ENCODE results near the gene ZFP91. TPM values are rescaled to one million over a fixed set of nuclear protein-coding genes. Genes with fewer than 3 reads are reported as not detected.

The ZFP91 gene
- total RNA-seq, 1 experiment from 2014 or later, result 86.2 TPM

DNA sequence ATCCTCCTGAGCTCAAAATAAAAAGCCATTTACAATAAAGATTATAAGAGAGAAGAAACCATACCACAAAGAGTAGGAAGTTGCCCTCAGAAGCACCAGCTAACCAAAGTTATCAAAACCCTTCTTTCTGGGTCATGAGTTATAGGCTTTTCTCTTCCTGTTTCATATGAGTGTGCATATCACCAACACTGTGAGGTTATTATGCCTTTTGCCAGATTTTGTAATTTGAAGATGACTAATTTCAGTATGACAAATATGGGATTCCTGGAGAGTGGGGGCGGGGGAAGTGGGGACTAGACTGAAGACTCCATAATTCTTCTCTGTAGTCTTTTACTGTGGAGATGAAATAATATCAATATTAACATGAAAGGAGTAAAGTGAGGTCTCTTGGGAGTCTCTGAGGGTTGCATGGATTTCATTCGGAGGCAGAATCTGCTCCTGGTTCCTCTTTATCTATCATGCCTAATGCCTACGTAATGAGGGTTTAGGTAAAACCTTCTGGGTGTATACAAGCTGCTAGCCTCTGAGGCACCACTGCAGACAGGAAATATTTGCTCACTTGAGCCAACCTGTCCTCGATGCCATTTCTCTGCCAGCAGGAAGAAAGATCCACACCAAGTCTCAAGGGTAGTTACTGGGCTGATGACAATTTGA, 5.3 kb upstream of the ZFP91 start:
- TF ChIP-seq, protein P1, sequence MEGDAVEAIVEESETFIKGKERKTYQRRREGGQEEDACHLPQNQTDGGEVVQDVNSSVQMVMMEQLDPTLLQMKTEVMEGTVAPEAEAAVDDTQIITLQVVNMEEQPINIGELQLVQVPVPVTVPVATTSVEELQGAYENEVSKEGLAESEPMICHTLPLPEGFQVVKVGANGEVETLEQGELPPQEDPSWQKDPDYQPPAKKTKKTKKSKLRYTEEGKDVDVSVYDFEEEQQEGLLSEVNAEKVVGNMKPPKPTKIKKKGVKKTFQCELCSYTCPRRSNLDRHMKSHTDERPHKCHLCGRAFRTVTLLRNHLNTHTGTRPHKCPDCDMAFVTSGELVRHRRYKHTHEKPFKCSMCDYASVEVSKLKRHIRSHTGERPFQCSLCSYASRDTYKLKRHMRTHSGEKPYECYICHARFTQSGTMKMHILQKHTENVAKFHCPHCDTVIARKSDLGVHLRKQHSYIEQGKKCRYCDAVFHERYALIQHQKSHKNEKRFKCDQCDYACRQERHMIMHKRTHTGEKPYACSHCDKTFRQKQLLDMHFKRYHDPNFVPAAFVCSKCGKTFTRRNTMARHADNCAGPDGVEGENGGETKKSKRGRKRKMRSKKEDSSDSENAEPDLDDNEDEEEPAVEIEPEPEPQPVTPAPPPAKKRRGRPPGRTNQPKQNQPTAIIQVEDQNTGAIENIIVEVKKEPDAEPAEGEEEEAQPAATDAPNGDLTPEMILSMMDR (IDR thresholded peaks at IDR 0.05; ENCODE audit: unreplicated experiment), result no peak
- H3K4me1 Mint-ChIP-seq (ENCODE audit: insufficient read depth, unreplicated experiment), result peaks cover 30% of the 10 kb centered on the region
- peaks cover 24% of the 10 kb centered on the region for H3K36me3 Mint-ChIP-seq (ENCODE audit: insufficient read depth, unreplicated experiment)
- peak; percentile 93 for DNase-seq (ENCODE audit: unreplicated experiment)
- BruUV-seq (replicated peaks), result no TSS peak
- H3K27me3 Mint-ChIP-seq (ENCODE audit: insufficient read depth, unreplicated experiment), result no peaks in the 10 kb centered on the region
- CTCF ChIA-PET, result interaction anchor here (0.5 to 1.1 kb wide), 5 partner anchors 36 to 1252 kb away, joined by 3 to 4 read pairs (median 3); partner anchors contain the start of gene OSBP
- H3K27ac Mint-ChIP-seq (ENCODE audit: low read depth, unreplicated experiment), result peak overlapping the region; percentile 59
- POLR2A ChIA-PET, result interaction anchor here (0.5 to 6.4 kb wide), 15 partner anchors 13 to 1596 kb away, joined by 3 to 89 read pairs (median 3); partner anchors contain the start of genes FAM111A, GLYAT and PATL1
- no peaks in the 10 kb centered on the region for H3K9me3 Mint-ChIP-seq (ENCODE audit: unreplicated experiment)
- peak overlapping the region; percentile 65 for H3K4me3 Mint-ChIP-seq (ENCODE audit: unreplicated experiment)
- intact Hi-C loops (cut with micrococcal nuclease), result no loop called here

DNA sequence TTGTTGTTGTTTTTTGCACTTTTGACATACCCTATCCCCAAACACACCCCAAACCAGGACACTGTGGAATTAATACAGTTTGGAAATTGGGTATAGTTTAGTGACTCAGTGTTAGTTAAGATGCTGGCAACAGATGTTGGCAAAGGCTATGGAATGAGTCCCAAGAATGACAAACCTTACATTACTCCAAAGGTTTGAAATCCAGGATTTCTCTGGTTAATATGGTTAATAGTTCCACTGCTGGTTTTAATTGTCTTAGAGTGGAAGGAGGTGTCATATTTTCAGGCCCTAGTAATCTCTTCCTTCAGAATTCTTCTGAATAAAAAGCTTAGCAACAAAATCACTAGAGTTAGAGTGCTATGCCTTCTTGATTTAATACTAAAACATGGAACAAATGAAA, 4.0 kb upstream of the ZFP91 start:
- BruUV-seq (replicated peaks), result no TSS peak
- H3K36me3 Mint-ChIP-seq (ENCODE audit: insufficient read depth, unreplicated experiment), result peaks cover 12% of the 10 kb centered on the region
- intact Hi-C loops (cut with micrococcal nuclease), result loop anchor here (5.0 kb wide), 4 partner anchors 197 to 1042 kb away; partner anchors contain the start of genes FAM111A and OSBP
- DNase-seq (ENCODE audit: unreplicated experiment), result peak; percentile 55
- peaks cover 27% of the 10 kb centered on the region for H3K4me1 Mint-ChIP-seq (ENCODE audit: insufficient read depth, unreplicated experiment)
- ChIA-PET POLR2A (interaction anchor here (0.5 to 6.4 kb wide), 8 partner anchors 11 to 1263 kb away, joined by 3 to 89 read pairs (median 4); no protein-coding TSS in a partner anchor), CTCF (interaction anchor here (0.6 to 3.8 kb wide), 7 partner anchors 55 to 804 kb away, joined by 3 to 38 read pairs (median 6); partner anchors contain the start of gene DTX4)
- no peaks in the 10 kb centered on the region for H3K9me3 Mint-ChIP-seq (ENCODE audit: unreplicated experiment)
- peak overlapping the region; percentile 59 for H3K27ac Mint-ChIP-seq (ENCODE audit: low read depth, unreplicated experiment)
- H3K4me3 Mint-ChIP-seq (ENCODE audit: unreplicated experiment), result peak overlapping the region; percentile 33
- H3K27me3 Mint-ChIP-seq (ENCODE audit: insufficient read depth, unreplicated experiment), result no peaks in the 10 kb centered on the region
- TF ChIP-seq, protein P1 (IDR thresholded peaks at IDR 0.05; ENCODE audit: unreplicated experiment), result no peak

DNA sequence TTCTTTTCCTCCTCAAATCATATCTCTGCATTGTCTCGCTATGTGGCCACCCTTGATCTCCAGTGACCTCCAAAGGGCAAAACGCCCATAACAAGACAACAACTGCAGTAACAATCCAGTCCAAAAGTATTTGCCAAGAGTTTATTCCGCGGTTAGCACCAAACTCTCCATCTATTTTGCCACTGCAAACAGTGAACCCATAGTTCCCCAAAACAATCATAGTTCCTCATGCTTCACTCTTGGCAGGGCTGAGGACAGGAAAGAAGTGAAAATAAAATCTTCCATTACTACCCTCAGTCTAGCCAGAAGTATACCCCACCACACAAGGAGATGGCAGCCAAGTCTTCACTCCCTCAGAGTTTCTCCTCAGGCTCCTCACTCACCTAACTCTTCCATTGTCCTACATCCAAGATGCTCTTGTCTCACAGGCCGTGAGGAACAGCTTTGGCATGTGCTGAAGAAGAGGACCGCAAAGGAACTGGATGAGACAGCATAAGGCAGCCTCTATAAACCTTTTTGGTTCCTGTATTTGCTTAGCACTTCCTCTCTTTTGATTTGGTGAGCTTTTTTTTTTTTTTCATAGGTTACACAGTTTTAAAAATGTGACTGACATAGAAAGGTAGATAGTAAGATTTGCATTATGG, 3.4 kb upstream of the ZFP91 start, which contains the start of gene LPXN:
LPXN (minus strand) TSS at position 480 of the 644 bp plus-strand sequence; CDS start at position 396, 84 bp downstream.
- peaks cover 6% of the 10 kb centered on the region for H3K36me3 Mint-ChIP-seq (ENCODE audit: insufficient read depth, unreplicated experiment)
- ChIA-PET POLR2A (interaction anchor here (0.6 to 6.4 kb wide), 5 partner anchors 11 to 777 kb away, joined by 3 to 89 read pairs (median 4); no protein-coding TSS in a partner anchor), CTCF (interaction anchor here (0.7 to 3.8 kb wide), 13 partner anchors 7 to 597 kb away, joined by 3 to 41 read pairs (median 10); partner anchors contain the start of gene DTX4)
- peaks cover 27% of the 10 kb centered on the region for H3K4me1 Mint-ChIP-seq (ENCODE audit: insufficient read depth, unreplicated experiment)
- DNase-seq (ENCODE audit: unreplicated experiment), result peak; percentile 24
- TF ChIP-seq, protein P1 (IDR thresholded peaks at IDR 0.05; ENCODE audit: unreplicated experiment), result no peak
- peak within 1 kb of the TSS; percentile 100 for H3K4me3 Mint-ChIP-seq (ENCODE audit: unreplicated experiment)
- H3K27ac Mint-ChIP-seq (ENCODE audit: low read depth, unreplicated experiment), result peak within 1 kb of the TSS; percentile 100
- H3K9me3 Mint-ChIP-seq (ENCODE audit: unreplicated experiment), result no peaks in the 10 kb centered on the region
- intact Hi-C loops (cut with micrococcal nuclease), result loop anchor here (5.0 kb wide), 4 partner anchors 197 to 1042 kb away; partner anchors contain the start of genes FAM111A and OSBP
- H3K27me3 Mint-ChIP-seq (ENCODE audit: insufficient read depth, unreplicated experiment), result no peaks in the 10 kb centered on the region
- BruUV-seq (replicated peaks), result no TSS peak
